AG10803 (cell line): ENCODE data around the gene GTF2H2C_2.
"Not testable (repeated sequence)": the region's sequence is repeated elsewhere in the genome, so short reads cannot be mapped to it uniquely, and the experiment has no call there.

Source experiments
- DNase-seq: peaks from one replicate; pipeline ENCODE4 v3.0.0; 2010; ENCODE audit warnings: low read depth
- H3K4me3 ChIP-seq: 2 replicates; pipeline ENCODE4 v1.5.1; 2011; ENCODE audit warnings: mild to moderate bottlenecking, low read length, control low read depth

GTF2H2C_2 gene

DNA sequence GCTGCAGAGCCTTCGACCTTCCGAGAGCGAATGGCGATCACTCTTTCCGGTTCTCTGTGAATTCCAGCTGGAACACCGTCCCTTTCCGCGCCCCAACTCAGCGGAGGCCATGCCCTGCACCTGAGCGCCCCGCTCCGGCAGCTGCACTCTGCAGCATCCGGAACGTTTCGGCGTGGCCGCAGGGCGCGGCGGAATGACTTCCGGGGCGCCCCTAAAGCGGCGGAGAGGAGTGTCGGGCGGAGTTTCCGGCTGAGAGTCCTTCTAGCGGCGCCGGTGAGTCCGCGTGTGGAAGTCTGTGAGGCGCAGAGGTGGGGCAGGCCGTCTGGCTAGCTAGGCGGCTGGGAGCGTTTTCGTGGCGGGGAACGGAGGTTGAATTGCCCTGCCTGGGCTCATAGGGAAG lies at the start of gene GTF2H2C_2:
Gene GTF2H2C_2 (plus strand): TSS at position 252 of the 400 bp plus-strand sequence.
- not testable (repeated sequence) for DNase-seq, H3K4me3 ChIP-seq

- DNase-seq = peak; percentile 1
- peak overlapping the region; percentile 58 for H3K4me3 ChIP-seq
These were observed 14.0 kb upstream of the GTF2H2C_2 start for GRCh38 chr5:70400984-70401686.

DNA sequence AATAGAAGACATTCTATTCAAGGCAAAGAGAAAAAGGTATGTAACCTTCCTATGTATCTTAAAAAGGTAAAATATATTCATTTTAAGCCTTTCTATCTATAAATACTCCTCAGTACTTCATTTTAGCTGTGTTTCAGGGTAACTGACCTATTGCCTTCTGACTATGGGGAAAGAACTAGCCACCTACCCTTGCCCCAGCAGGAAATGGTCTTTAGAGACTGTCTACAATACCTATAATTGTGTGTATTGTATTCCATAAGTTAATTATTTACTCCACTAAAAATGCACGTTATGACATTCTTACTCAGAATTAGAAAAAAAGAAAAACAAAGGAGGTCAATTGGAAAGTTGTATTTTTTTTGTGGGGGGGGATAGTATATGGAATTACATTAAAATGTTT lies 6.2 kb downstream of the GTF2H2C_2 start:
- H3K4me3 ChIP-seq, DNase-seq: not testable (repeated sequence)

- DNase-seq, H3K4me3 ChIP-seq: not testable (repeated sequence)
These were observed 8.0 kb downstream of the GTF2H2C_2 start for GRCh38 chr5:70423215-70423614.

- DNase-seq, H3K4me3 ChIP-seq: not testable (repeated sequence)
These were observed 23.4 kb downstream of the GTF2H2C_2 start for GRCh38 chr5:70438518-70438917.

DNA sequence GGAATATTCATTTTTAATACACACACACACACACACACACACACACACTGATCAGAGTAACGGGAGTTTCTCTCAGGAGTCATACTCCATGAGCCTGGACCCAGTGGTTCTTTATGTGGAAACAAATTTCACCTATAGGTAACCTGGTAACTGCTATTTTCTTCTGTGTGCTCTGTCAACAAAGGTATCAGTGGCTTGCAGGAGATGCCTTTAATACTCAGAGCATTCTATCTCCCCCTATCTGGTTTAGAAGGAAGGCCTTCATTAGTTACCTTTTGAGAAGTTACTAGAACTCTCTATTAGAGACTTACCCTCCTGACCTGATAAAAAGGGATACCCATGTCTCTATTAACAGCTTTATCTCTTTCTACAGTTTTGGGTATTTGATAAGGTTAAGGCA lies 34.4 kb downstream of the GTF2H2C_2 start:
- H3K4me3 ChIP-seq, DNase-seq: not testable (repeated sequence)

- not testable (repeated sequence) for H3K4me3 ChIP-seq, DNase-seq
These were observed 36.2 kb downstream of the GTF2H2C_2 start for GRCh38 chr5:70451249-70451984.

GRCh38 chr5:70457093-70457492 lies 41.9 kb downstream of the GTF2H2C_2 start:
- DNase-seq, H3K4me3 ChIP-seq: not testable (repeated sequence)

DNA sequence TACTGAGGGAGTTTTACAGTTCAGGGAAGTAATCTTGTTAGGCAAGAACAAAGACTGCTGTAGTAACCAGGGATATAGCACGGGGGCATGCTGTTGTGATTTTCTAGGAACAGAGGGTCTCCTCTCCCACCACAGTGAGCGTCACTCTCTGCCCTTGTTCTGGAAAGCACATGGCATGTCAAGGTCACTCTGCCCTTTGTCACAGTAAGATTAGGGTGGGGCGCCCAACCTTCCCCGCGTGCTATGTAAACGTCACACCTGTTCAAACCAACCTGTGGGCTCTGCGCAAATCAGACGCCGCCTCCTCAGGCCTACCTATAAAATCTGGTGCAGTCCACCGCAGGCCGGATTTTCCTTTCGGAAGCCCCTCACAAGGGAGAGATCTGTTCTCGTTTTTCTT lies 44.0 kb downstream of the GTF2H2C_2 start:
- H3K4me3 ChIP-seq, DNase-seq: not testable (repeated sequence)

DNA sequence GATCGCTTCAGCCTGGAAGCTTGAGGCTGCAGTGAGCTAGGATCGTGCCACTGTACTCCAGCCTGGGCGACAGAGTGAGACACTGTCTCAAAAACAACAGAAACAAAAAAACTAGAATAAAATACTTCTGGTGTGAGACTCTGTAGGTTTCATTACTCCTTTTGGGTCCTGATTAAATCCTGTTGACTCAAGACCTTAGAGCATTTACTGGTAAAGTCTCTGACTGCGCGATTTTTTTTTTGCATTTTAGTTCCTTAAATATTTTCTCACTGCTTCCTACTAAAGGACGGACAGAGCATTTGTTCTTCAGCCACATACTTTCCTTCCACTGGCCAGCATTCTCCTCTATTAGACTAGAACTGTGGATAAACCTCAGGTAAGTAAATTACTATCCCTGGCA lies 46.8 kb downstream of the GTF2H2C_2 start:
- H3K4me3 ChIP-seq = not testable (repeated sequence)

GRCh38 chr5:70464019-70464637 lies 49.0 kb downstream of the GTF2H2C_2 start:
- DNase-seq, H3K4me3 ChIP-seq: not testable (repeated sequence)

More for the DNA sequence above, 46.8 kb downstream of the GTF2H2C_2 start:
- DNase-seq = not testable (repeated sequence)

DNA sequence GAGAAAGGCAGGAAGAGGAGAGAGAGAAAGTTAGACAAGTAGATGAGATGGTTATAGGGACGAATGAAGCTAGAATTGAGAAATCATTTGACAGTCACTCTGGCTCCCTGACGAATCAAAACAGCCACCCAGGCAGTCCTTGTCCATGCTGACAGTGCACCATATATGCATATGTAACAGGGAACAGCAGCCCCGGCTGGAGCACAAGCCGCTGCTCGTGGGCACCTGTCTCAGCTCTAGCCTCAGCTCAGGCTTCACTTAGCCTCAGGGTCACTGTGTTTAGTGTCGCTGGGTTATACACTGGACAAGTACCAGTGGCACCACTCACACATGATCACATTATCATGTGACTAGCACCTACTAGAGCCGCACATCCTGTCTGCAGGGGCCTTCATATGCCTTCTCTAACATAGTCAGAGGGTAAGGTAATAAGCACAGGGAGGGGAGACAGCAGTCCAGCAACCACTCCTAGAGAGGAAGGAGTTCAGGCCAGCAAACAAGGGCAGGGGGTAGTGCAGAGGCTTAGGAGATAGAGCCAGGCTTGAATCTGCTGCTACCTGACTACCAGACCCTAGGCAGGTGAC lies 54.9 kb downstream of the GTF2H2C_2 start:
- H3K4me3 ChIP-seq, DNase-seq: not testable (repeated sequence)
